ENCODE data around the gene GRK2. TPM values are rescaled to one million over a fixed set of nuclear protein-coding genes. Genes with fewer than 3 reads are reported as not detected.
A peak's percentile ranks its signal among the peaks of the same experiment; 100 is the strongest.

The GRK2 gene
- total and polyA plus RNA-seq, 2 donors (not counting 1 experiment from before 2014, with no cell fraction given): 294 to 534 TPM

DNA sequence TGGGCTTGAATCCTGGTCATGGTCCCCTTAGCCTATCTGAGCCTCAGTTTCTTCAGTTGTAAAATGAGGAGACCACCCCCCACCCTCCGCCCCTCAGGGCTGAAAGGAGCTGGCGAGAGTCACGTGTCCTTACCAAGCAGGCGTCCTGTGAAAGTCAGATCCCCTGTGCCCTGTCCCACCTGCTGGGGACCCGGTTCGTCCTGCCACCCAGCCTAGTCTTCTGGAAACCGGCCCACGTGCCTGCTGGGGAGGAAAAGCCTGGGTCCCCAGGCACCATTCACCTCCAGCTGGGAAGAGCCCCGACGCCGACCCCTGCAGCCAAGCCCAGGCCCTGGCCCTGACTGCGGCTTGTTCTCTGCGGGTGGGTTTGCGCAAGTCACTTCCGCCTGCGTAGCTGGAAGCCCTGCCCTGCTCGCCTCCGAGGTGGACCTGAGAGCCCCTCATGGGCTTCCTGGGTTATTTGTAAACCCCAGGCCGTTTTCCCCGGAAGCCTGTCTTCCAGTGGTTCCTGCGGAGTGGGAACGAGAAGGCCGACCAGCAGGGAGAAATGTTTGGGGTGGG lies 36.4 kb downstream of the GRK2 start:
- Histone ChIP-seq H3K27ac (ENCODE audit: low read length in 2 of 2) (no peak overlapping the region), H3K27me3 (replicated peaks in 1 of 4; ENCODE audit: control extremely low read depth in 1 of 4, control insufficient read depth in 3 of 4, insufficient read depth in 4 of 4, low read length in 3 of 4) (no peaks in the 10 kb centered on the region), H4K20me1 (ENCODE audit: control insufficient read depth, insufficient read depth, low read length, poor library complexity, severe bottlenecking) (peaks cover 43% of the 10 kb centered on the region), H3K79me2 (ENCODE audit: control insufficient read depth, insufficient read depth, low read length) (peaks cover 24% of the 10 kb centered on the region), H3K9ac (ENCODE audit: low read length) (peak overlapping the region; percentile 45), H3K4me1 (ENCODE audit: control insufficient read depth in 2 of 2, insufficient read depth in 2 of 2, low read length in 2 of 2) (peaks cover 3 to 4% of the 10 kb centered on the region in 2 donors), H3K9me3 (ENCODE audit: control extremely low read depth in 1 of 3, control insufficient read depth in 2 of 3, insufficient read depth in 1 of 3, low read length in 2 of 3) (no peaks in the 10 kb centered on the region), H3K4me2 (replicated peaks; ENCODE audit: low read depth, low read length, poor library complexity, severe bottlenecking) (peak overlapping the region; percentile 75), H3K36me3 (replicated peaks in 1 of 2; ENCODE audit: control extremely low read depth in 1 of 2, control insufficient read depth in 1 of 2, extremely low read depth in 1 of 2, insufficient read depth in 2 of 2, low read length in 1 of 2) (peaks cover 6 to 47% of the 10 kb centered on the region in 2 experiments), H2AFZ (ENCODE audit: insufficient read depth, low read depth, low read length, poor library complexity, severe bottlenecking) (peak overlapping the region; percentile 49), H3K4me3 (ENCODE audit: control extremely low read depth in 1 of 5, extremely low read depth in 1 of 5, insufficient read depth in 1 of 5, low read depth in 2 of 5, low read length in 4 of 5) (peak overlapping the region in 3 of 5 experiments; percentile 38 to 56 (median 44))
- no peak overlapping the region for H3K27ac Mint-ChIP-seq
- H3K4me3 Mint-ChIP-seq: peak overlapping the region; percentile 5
- no peak for TF ChIP-seq CTCF (IDR thresholded peaks at IDR 0.05)
- TF ChIP-seq EZH2 (IDR thresholded peaks at IDR 0.05; ENCODE audit: borderline replicate concordance, insufficient read depth, low read depth, low read length, poor library complexity, severe bottlenecking): no peak
- ChIA-PET CTCF (interaction anchor here (1.1 to 2.6 kb wide), 3 partner anchors 14 to 41 kb away, joined by 4 to 8 read pairs (median 4); no protein-coding TSS in a partner anchor), POLR2A (interaction anchor here (0.7 to 2.2 kb wide), 4 partner anchors 9 to 71 kb away, joined by 3 to 10 read pairs (median 4); partner anchors contain the start of genes ANKRD13D and CLCF1)
- H3K9me3 Mint-ChIP-seq (ENCODE audit: insufficient read depth): no peaks in the 10 kb centered on the region
- intact Hi-C loops (cut with micrococcal nuclease): no loop called here
- 62% methylated on average over 19 of the region's 23 CpGs for WGBS (ENCODE audit: insufficient coverage)
- ATAC-seq (ENCODE audit: low read depth) (no peak), DNase-seq (no peak)
- H3K4me1 Mint-ChIP-seq: peaks cover 3% of the 10 kb centered on the region
- H3K27me3 Mint-ChIP-seq: no peaks in the 10 kb centered on the region

All from B cell (primary cell).